Fibroblast of lung (primary cell): Measurements from ENCODE around the gene PMFBP1. TPM values are rescaled to one million over a fixed set of nuclear protein-coding genes. Genes with fewer than 3 reads are reported as not detected.

Experiments
- DNase-seq, 2 donors: peaks; one replicate each; pipeline versions ENCODE4 v3.0.0 to v3.0.0-alpha.2; 2010; ENCODE audit warnings: low read depth in 2 of 2
- H2AFZ ChIP-seq: 2 replicates; pipeline ENCODE4 v1.5.1; 2012; ENCODE audit warnings: low read length, control low read depth, inconsistent platforms
- H3K27ac ChIP-seq: 2 replicates; pipeline ENCODE4 v1.5.1; 2011; ENCODE audit warnings: low read length, control low read depth; ENCODE audit not compliant: insufficient read depth
- H3K27me3 ChIP-seq: 2 replicates; pipeline ENCODE4 v1.5.1; 2011; ENCODE audit warnings: mild to moderate bottlenecking, low read length; ENCODE audit not compliant: control insufficient read depth, insufficient read depth
- H3K36me3 ChIP-seq: 2 replicates; pipeline ENCODE4 v1.5.1; 2011; ENCODE audit warnings: low read length; ENCODE audit not compliant: control insufficient read depth, insufficient read depth
- H3K4me1 ChIP-seq: 2 replicates; pipeline ENCODE4 v1.5.1; 2011; ENCODE audit warnings: low read length; ENCODE audit not compliant: control insufficient read depth, insufficient read depth; ENCODE audit errors: extremely low read depth
- H3K4me2 ChIP-seq: 2 replicates; pipeline ENCODE4 v1.5.1; 2011; ENCODE audit warnings: low read length, control low read depth; ENCODE audit not compliant: insufficient read depth; ENCODE audit errors: extremely low read depth
- H3K4me3 ChIP-seq, 4 experiments: fragments of 200-600 bp in 1 of 4; sonication (generic) in 1 of 4; replicated peaks in 1 of 4; 2 replicates each; pipeline ENCODE4 v1.5.1; 2011 to 2016; ENCODE audit warnings: low read length in 4 of 4, low read depth in 3 of 4, mild to moderate bottlenecking in 3 of 4, control low read depth in 2 of 4, inconsistent platforms in 1 of 4, mixed read lengths in 1 of 4; ENCODE audit not compliant: insufficient read depth in 1 of 4; ENCODE audit errors: control extremely low read depth in 1 of 4
- H3K79me2 ChIP-seq: 2 replicates; pipeline ENCODE4 v1.5.1; 2012; ENCODE audit warnings: mild to moderate bottlenecking, low read length, inconsistent platforms; ENCODE audit not compliant: control insufficient read depth, insufficient read depth
- H3K9ac ChIP-seq: 2 replicates; pipeline ENCODE4 v1.5.1; 2011; ENCODE audit warnings: mild to moderate bottlenecking, low read length, control low read depth; ENCODE audit not compliant: insufficient read depth
- H3K9me3 ChIP-seq: 2 replicates; pipeline ENCODE4 v1.5.1; 2012; ENCODE audit warnings: low read depth, low read length; ENCODE audit not compliant: control insufficient read depth, insufficient read depth
- H4K20me1 ChIP-seq: 2 replicates; pipeline ENCODE4 v1.5.1; 2011; ENCODE audit warnings: low read length; ENCODE audit not compliant: control insufficient read depth, insufficient read depth; ENCODE audit errors: extremely low read depth
- CTCF ChIP-seq, 2 donors: IDR thresholded peaks in 1 of 2; conservative IDR thresholded peaks in 1 of 2; 1 replicate in 1 of 2; 2 replicates in 1 of 2; pipeline ENCODE4 v1.5.1; 2011 to 2012; ENCODE audit warnings: low read length in 2 of 2, control low read depth in 1 of 2, inconsistent platforms in 1 of 2, low read depth in 1 of 2, mild to moderate bottlenecking in 1 of 2
- EZH2 ChIP-seq: IDR thresholded peaks from 2 replicates; pipeline ENCODE4 v1.5.1; 2012; ENCODE audit warnings: low read length, control low read depth, mild to moderate bottlenecking; ENCODE audit errors: missing control alignments
- polyA plus RNA-seq, 2 donors: library from polyadenylated mRNA; depleted of rRNA in 1 of 2; stranded (reverse) in 1 of 2; unstranded in 1 of 2; fragments of >200 nt; gene quantifications; 2 replicates each; pipeline ENCODE4 v1.2.1, GENCODE V29; 2011 to 2012; ENCODE audit warnings: missing spikeins in 1 of 2
- total RNA-seq: library from RNA; depleted of rRNA; stranded (reverse); fragments of >200 nt; gene quantifications from 2 replicates; pipeline ENCODE4 v1.2.1, GENCODE V29; 2014

Gene PMFBP1
- total and polyA plus RNA-seq, 2 donors (not counting 1 experiment from before 2014, with no cell fraction given), result 0.12 to 0.17 TPM

- no peaks in the 10 kb centered on the region for H3K27me3 ChIP-seq
- TF ChIP-seq EZH2, result no peak
- TF ChIP-seq CTCF (conservative IDR thresholded peaks at IDR 0.05 in 1 of 2, IDR thresholded peaks at IDR 0.05 in 1 of 2; ENCODE audit: low read depth in 1 of 2, low read length in 2 of 2), result no peak
- no peak overlapping the region for H3K27ac ChIP-seq
- H3K79me2 ChIP-seq, result no peaks in the 10 kb centered on the region
- H3K4me1 ChIP-seq, result no peaks in the 10 kb centered on the region
- no peak overlapping the region for H2AFZ ChIP-seq
- H3K9ac ChIP-seq, result no peak overlapping the region
- peak in 1 of 2 donors; percentile 5 for DNase-seq
- no peaks in the 10 kb centered on the region for H3K9me3 ChIP-seq
- no peak overlapping the region for H3K4me3 ChIP-seq
- H4K20me1 ChIP-seq, result no peaks in the 10 kb centered on the region
- H3K36me3 ChIP-seq, result no peaks in the 10 kb centered on the region
- H3K4me2 ChIP-seq, result no peak overlapping the region
Measured at GRCh38 chr16:72202014-72202413, 30.1 kb upstream of the PMFBP1 start.

DNA sequence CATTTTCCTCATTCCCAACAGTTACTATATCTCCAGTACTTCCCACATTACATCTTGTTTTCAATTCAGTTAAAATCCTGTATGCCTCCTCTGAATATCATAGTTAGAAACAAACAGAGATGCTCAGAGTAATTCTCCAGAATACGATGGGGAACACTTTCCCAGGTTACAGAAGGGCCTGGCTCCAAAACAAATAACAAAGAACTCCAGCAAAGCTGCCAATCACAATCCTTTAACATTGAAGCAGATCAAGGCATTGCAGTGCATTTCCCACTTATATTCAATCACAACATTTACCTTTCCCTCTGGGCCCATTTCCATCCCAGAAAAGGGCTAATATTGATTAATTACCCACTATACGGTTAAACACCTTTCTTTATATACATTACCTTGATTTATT is 29.4 kb upstream of the PMFBP1 start:
- H3K4me2 ChIP-seq, result no peak overlapping the region
- TF ChIP-seq EZH2, result no peak
- TF ChIP-seq CTCF (conservative IDR thresholded peaks at IDR 0.05 in 1 of 2, IDR thresholded peaks at IDR 0.05 in 1 of 2; ENCODE audit: low read depth in 1 of 2, low read length in 2 of 2), result no peak
- H2AFZ ChIP-seq, result no peak overlapping the region
- H3K27ac ChIP-seq, result no peak overlapping the region
- H3K36me3 ChIP-seq, result no peaks in the 10 kb centered on the region
- no peaks in the 10 kb centered on the region for H4K20me1 ChIP-seq
- no peaks in the 10 kb centered on the region for H3K9me3 ChIP-seq
- H3K27me3 ChIP-seq, result no peaks in the 10 kb centered on the region
- H3K4me3 ChIP-seq, result no peak overlapping the region
- DNase-seq, result no peak
- H3K4me1 ChIP-seq, result no peaks in the 10 kb centered on the region
- H3K9ac ChIP-seq, result no peak overlapping the region
- no peaks in the 10 kb centered on the region for H3K79me2 ChIP-seq

- no peaks in the 10 kb centered on the region for H3K36me3 ChIP-seq
- no peaks in the 10 kb centered on the region for H3K9me3 ChIP-seq
- H3K4me3 ChIP-seq, result no peak overlapping the region
- H3K4me2 ChIP-seq, result no peak overlapping the region
- no peaks in the 10 kb centered on the region for H3K27me3 ChIP-seq
- no peak overlapping the region for H2AFZ ChIP-seq
- H3K4me1 ChIP-seq, result no peaks in the 10 kb centered on the region
- no peak for TF ChIP-seq CTCF (conservative IDR thresholded peaks at IDR 0.05 in 1 of 2, IDR thresholded peaks at IDR 0.05 in 1 of 2; ENCODE audit: low read depth in 1 of 2, low read length in 2 of 2)
- TF ChIP-seq EZH2, result no peak
- no peaks in the 10 kb centered on the region for H4K20me1 ChIP-seq
- DNase-seq, result no peak
- no peak overlapping the region for H3K9ac ChIP-seq
- H3K79me2 ChIP-seq, result no peaks in the 10 kb centered on the region
- no peak overlapping the region for H3K27ac ChIP-seq
Measured at GRCh38 chr16:72199761-72200337, 27.9 kb upstream of the PMFBP1 start.
